ENCODE results near the gene RHCG. TPM values are rescaled to one million over a fixed set of nuclear protein-coding genes. Genes with fewer than 3 reads are reported as not detected.

RHCG gene
- total RNA-seq, 1 experiment from 2014 or later: 0.28 TPM

DNA sequence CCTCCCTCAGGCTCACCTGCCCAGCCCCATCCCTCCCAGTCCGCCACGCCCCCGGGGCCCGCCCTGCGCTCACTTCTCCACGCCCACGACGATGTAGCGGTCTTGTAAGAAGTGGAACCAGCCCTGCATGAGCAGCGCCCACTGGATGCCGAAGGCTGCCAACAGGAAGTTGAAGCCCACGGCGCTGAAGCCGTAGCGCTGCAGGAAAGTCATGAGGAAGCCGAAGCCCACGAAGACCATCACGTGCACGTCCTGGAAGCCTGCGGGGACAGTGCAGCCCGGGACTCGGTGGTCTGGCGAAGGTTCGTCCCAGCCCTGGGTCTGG, 9.7 kb downstream of the RHCG start:
- H3K9me3 ChIP-seq (ENCODE audit: control insufficient read depth, low read depth, low read length): no peaks in the 10 kb centered on the region
- Mint-ChIP-seq H3K36me3 (ENCODE audit: insufficient read depth in 1 of 3, low read depth in 3 of 3) (no peaks in the 10 kb centered on the region), H3K4me1 (peaks cover 5 to 8% of the 10 kb centered on the region in 2 experiments), H3K4me3 (peak overlapping the region; percentile 42 to 47; a peak in 3 of 5 replicates), H3K27me3 (ENCODE audit: low read depth) (peaks cover 52% of the 10 kb centered on the region), H3K9me3 (no peaks in the 10 kb centered on the region), H3K27ac (peak overlapping the region in 1 of 3 experiments; percentile 59; a peak in 1 of 7 replicates)
- H2BK20ac ChIP-seq (ENCODE audit: low read depth, low read length, poor library complexity, severe bottlenecking): no peak overlapping the region
- no peak overlapping the region for H2BK15ac ChIP-seq (ENCODE audit: low read depth, low read length)
- no peaks in the 10 kb centered on the region for H3K4me1 ChIP-seq (ENCODE audit: insufficient read depth, low read length)
- no peak overlapping the region for H3K9ac ChIP-seq (ENCODE audit: extremely low read depth, insufficient read length, low read length)
- H2BK120ac ChIP-seq (ENCODE audit: low read depth, low read length, poor library complexity, severe bottlenecking): no peak overlapping the region
- peak; percentile 79 for DNase-seq
- H3K56ac ChIP-seq (ENCODE audit: insufficient read length, low read depth, low read length): no peak overlapping the region
- no peak overlapping the region for H4K8ac ChIP-seq (replicated peaks; ENCODE audit: insufficient read length, low read depth, low read length)
- no peak overlapping the region for H3K4ac ChIP-seq (ENCODE audit: low read depth, low read length)
- no peak overlapping the region for H3K14ac ChIP-seq (ENCODE audit: insufficient read depth, low read length)
- H3K18ac ChIP-seq (ENCODE audit: insufficient read length, low read depth, low read length): no peak overlapping the region
- TF ChIP-seq, protein P1, sequence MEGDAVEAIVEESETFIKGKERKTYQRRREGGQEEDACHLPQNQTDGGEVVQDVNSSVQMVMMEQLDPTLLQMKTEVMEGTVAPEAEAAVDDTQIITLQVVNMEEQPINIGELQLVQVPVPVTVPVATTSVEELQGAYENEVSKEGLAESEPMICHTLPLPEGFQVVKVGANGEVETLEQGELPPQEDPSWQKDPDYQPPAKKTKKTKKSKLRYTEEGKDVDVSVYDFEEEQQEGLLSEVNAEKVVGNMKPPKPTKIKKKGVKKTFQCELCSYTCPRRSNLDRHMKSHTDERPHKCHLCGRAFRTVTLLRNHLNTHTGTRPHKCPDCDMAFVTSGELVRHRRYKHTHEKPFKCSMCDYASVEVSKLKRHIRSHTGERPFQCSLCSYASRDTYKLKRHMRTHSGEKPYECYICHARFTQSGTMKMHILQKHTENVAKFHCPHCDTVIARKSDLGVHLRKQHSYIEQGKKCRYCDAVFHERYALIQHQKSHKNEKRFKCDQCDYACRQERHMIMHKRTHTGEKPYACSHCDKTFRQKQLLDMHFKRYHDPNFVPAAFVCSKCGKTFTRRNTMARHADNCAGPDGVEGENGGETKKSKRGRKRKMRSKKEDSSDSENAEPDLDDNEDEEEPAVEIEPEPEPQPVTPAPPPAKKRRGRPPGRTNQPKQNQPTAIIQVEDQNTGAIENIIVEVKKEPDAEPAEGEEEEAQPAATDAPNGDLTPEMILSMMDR (conservative IDR thresholded peaks at IDR 0.05): no peak
- H3K27ac ChIP-seq (ENCODE audit: insufficient read length, low read depth, low read length): no peak overlapping the region
- no peak overlapping the region for H3T11ph ChIP-seq (ENCODE audit: low read length)
- H3K79me2 ChIP-seq (ENCODE audit: insufficient read depth, low read length): no peaks in the 10 kb centered on the region
- no peak overlapping the region for H2BK12ac ChIP-seq (ENCODE audit: insufficient read length, low read depth, low read length)
- no peak overlapping the region for H4K5ac ChIP-seq (ENCODE audit: insufficient read length, low read depth, low read length)
- no peak overlapping the region for H4K91ac ChIP-seq (ENCODE audit: insufficient read length, low read depth, low read length)
- no peaks in the 10 kb centered on the region for H4K20me1 ChIP-seq (ENCODE audit: control insufficient read depth, insufficient read depth, insufficient read length)
- H2AK5ac ChIP-seq (ENCODE audit: insufficient read length, low read length): no peak overlapping the region
- H3K79me1 ChIP-seq (ENCODE audit: insufficient read depth, low read depth, low read length, poor library complexity, severe bottlenecking): no peaks in the 10 kb centered on the region
- H3K23ac ChIP-seq (ENCODE audit: insufficient read length, low read depth, low read length): no peak overlapping the region
- no peaks in the 10 kb centered on the region for H3K23me2 ChIP-seq (ENCODE audit: insufficient read length, low read depth, low read length, poor library complexity, severe bottlenecking)
- H2BK5ac ChIP-seq (ENCODE audit: insufficient read length, low read length): no peak overlapping the region
- no peak overlapping the region for H3K4me2 ChIP-seq (ENCODE audit: insufficient read depth, insufficient read length, low read length)
- WGBS (ENCODE audit: extremely low coverage, insufficient read length, low lambda C conversion rate): no CpG with 5 or more reads among the region's 24 CpGs
- H2AFZ ChIP-seq (ENCODE audit: low read length): no peak overlapping the region
- no peaks in the 10 kb centered on the region for H3K27me3 ChIP-seq (ENCODE audit: insufficient read depth, low read length)

All from H9 (cell line).